Stimulated activated CD4-positive, alpha-beta T cell treated with anti-CD3 and anti-CD28 coated beads, TNF-alpha, amount 100 ng/mL, for 1 hour (primary cell): ENCODE data around the gene ST6GALNAC6.
"Not testable (repeated sequence)": the region's sequence is repeated elsewhere in the genome, so short reads cannot be mapped to it uniquely, and the experiment has no call there.

Experiments used
- DNase-seq, 3 donors: peaks; one replicate each; pipeline ENCODE4 v3.0.0-alpha.2; 2020; ENCODE audit warnings: low read depth in 3 of 3, low spot score in 1 of 3

Gene ST6GALNAC6

DNA sequence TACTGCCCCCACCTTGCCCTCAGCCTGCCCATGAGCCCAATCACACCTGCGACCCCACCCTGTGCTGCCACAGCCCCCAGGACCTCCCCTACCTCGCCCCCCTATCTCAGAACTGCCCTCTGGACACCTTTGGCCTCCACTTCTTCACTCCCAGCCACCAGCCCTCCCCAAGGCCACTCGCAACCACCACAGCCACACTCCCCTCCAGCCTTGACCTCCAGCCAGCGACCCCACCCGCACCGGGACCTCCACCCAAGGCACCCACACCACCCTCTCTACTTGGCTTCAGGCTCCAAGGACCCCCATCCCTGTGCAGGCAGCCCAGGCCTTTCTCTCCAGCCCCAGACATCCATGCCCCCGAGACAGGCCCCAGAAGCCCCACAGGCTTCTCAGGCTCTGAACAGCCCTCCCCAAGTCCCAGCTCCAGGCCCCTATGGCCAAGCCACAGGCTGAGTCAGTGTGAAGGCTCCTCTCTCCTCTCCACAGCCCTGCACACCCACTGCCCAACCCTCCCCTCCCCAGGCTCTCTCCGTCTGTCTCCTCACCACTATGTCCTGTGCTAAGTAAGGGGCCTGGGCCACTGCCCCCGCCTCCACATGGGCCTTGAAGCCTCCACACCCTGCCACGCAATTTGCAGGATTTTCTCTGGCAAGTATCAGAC is 24.0 kb downstream of the ST6GALNAC6 start:
- DNase-seq = no peak

DNA sequence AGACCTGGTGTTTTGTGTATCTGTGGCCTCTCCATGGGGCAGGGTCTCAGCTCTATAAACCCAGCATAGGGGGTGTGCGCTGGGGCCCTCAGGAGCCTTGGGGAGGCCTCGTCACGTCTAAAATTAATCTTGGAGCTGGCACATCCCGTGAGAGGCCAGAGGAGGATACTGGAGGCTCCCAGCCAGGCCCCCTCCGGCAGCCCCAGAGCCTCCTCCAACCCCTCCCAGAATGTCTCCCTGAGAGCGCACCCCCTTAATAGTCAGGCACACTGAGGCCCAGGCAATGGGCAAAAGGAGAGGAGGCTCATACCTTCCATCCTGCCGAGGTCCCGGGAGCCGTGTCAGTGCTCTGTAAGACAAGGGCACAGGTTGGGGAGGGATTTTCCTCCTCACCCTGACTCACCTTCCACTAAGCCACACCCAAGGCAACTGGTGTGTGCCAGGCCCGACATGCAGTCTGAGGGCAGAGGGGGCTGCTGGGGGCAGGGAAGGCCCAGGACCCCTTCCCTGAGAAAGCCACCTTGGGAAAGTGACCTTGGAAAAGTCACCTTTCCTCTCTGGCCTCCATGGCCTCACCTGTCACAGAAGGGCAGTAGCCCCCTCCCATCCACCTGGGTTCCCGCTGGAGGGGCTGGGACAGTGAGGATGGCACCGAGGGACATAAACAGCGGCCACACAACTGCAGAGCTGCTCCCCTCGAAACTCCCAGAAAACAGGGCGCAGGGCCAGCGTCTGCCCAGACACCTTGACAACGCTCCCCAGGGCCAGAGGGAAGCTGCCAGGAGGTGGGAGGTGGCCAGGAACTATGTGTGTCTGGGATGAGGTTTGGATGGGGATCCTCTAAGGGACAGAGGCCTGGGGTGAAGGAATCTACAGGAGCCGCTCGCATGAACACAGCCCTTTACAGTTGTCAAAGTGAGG is 24.8 kb downstream of the ST6GALNAC6 start:
- DNase-seq = no peak

DNA sequence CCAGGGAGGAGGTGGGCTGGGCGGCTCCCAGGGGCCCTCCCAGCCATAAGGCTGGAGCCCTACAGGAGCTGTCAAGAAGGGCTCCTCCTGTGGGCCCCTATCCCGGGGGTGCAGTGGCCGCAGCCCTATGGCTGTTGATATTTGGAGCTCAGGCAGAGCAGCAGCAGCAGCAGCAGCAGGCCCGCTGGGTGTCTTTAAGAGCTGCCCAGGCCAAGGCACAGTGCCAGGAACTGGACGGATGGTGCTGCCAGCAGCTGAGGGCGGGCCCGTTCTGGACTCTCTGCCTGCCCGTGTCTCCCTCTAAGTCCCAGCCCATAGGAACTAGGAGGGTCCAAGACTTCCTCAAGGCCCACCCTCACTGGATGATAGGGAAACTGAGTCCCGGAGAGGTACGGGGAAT is 25.5 kb downstream of the ST6GALNAC6 start:
- DNase-seq = no peak

DNA sequence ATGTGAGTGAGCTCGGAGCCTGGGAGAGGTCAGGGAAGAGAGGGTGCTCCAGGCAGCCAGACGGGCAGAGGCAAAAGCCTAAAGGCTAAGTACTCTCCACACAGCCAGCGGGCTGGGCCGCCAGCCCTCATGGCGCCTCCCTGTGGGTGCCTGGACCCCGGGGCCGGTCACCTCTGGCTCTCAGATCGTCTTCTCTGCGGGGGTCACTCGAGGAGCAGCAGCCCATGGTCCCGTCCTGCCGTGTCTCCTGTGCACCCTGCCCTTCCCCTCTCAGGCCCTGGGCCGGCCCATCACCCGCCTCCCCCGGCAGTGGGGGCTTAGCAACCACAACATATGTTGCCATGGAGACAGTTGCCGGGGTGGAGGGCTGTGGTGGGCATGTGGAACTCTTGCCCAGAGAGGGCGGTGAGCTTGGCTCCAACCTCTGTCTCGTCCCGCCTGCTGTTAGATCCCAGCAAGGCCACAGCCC is 26.1 kb downstream of the ST6GALNAC6 start:
- no peak for DNase-seq

DNA sequence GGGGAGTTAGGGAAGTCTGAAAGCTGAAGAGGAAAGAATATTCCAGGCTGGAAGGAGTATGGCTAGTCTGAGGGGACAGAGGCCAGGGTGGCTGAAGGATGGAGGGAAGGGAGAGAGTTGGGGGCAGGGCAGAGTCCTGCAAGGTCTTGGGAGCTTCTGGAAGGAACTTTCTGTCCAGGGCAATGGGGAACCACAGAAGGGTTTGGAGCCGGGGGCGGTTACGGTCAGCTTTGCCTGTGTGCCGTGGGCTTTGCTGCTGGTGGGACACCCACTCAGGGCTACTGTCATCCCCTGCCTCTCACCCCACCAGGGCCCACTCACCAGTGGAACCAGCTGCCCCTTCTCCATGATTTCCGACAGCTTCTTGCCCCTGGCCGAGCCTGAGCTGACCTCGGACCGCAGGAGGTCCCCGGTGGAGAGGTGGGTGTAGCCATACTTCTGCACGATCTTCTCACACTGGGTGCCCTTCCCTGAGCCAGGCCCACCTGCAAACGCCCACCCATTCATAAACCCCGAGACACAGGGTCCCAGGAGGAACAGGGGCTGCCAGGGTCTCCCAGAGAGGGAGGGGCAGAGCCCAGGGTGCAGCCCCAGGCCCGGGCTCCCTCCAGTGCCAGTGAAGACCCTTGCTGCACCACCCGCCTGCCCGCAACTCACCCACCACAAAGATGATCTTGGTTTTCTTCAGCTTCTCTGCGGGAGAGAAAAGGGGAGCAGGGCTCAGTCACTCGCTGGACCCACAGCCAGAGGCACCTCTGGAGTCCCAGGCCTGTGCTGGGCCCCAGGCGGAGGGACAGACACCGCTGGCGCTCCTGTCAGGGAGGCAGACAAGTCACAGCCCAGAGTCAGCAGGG is 26.8 kb downstream of the ST6GALNAC6 start:
- DNase-seq = no peak

DNA sequence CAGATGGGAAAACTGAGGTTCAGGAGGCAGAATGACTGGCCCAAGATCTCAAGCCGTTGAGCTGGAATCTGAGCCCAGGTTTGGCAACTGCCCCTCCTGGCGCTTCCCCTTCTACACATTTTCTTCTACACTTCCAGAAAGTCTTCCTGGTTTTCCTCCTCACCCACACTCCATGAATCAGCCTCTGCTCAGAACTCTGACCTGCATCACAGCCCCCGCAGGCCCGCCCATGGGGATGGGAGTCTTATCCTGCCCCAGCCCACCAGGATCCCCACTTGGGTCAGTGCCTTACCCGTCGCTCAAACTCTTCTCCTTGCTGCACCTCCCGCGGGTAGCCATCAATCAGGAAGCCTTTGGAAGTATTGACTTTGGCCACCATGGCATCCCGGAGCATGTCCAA is 27.9 kb downstream of the ST6GALNAC6 start:
- DNase-seq = no peak

DNA sequence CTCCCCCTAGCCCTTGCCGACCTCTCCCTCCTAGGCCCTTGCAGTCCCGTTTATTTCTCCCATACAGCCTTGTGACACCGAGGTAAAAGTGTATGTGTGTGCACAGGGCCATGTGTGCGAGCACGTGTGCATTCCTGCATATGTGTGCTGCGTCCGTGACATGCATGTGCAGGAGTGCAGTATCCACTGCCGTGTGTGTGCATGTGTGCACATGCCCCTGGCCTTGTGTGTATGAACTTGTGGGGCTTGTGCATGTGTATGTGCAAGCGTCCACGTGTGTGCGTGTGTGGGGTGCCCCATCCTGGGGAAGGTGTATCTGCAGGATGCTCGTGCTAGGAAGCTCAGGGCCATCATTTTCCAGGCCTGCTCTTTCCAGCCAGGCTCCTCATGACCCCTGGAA is 28.5 kb downstream of the ST6GALNAC6 start:
- no peak for DNase-seq

DNA sequence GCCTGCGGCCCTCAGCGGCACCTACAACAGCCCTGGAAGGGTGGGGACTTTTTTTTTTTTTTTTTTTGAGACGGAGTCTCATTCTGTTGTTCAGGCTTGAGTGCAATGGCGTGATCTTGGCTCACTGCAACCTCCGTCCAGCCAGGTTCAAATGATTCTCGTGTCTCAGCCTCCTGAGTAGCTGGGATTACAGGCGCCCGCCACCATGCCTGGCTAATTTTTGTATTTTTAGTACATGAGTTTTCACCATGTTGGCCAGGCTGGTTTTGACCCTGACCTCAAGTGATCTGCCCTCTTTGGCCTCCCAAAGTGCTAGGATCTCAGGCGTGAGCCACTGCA is 29.3 kb downstream of the ST6GALNAC6 start:
- DNase-seq = not testable (repeated sequence)

DNA sequence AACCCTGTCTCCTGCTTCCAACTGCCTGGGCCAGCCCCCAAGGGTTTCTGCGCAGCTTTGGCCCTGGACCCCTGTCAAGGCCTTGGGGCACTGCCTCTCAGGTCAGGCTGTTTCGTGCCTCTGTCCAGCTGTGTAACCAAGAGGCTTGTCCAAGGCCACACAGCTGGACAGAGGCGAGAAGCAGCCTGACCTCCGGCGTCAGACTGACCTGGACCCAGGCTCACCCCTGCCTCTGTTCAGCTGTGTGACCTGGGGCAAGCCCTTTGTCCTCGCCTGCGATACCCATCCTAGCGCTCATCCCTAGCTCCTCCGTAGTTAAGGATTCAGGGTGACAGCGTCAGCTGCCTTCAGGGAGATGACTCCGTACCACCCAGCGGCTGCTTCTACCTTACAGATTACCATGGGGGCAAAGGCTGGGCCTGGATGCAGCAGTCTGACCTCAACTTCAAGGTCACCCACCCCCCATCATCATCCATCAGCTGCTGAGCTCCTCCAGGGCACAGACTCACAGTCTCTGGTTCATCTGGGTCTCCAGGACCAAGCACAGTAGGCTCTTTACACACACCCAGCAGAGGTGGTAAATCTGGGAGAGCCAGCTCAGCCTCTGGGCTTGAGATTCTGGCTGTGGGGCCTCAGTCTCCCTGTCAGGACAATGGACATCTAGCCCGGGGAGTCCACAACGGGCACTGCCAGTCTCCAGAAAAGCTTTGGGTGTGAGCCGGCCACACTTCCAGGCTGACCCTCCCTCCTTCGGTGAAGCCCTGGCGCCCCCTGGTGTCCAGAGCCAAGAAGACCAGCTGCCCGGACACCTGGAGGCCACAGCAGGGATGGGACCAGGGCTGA is 29.9 kb downstream of the ST6GALNAC6 start:
- DNase-seq = peak; percentile 39 to 75 (median 51)

DNA sequence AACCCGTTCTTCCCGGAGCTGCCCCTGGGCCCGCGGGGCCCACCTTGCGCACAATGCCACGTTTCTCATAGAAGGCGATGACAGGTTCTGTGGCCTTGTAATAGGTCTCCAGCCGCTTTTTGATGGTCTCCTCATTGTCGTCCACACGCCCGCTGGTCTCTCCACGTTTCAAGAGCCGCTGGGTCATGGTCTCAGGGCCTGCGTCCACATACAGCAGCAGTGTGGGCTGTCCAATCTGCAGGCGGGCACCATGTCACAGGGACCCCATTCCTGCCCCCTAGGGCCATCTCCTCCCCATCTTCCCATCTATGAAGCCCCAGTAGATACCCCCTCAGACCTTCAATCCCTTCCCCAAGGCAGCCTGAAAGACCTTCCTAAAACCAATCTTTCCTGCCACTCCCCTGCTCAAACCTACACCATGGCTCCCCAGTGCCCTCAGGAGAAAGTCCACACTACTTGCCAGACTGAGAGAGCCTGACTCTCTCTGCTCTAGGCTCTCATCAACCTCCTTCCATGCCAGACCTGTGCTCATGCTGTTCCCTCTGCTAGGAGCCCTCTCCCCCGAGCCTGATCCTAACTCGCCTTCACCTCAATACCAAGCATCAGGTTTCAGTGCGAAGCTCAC is 31.0 kb downstream of the ST6GALNAC6 start:
- no peak for DNase-seq

DNA sequence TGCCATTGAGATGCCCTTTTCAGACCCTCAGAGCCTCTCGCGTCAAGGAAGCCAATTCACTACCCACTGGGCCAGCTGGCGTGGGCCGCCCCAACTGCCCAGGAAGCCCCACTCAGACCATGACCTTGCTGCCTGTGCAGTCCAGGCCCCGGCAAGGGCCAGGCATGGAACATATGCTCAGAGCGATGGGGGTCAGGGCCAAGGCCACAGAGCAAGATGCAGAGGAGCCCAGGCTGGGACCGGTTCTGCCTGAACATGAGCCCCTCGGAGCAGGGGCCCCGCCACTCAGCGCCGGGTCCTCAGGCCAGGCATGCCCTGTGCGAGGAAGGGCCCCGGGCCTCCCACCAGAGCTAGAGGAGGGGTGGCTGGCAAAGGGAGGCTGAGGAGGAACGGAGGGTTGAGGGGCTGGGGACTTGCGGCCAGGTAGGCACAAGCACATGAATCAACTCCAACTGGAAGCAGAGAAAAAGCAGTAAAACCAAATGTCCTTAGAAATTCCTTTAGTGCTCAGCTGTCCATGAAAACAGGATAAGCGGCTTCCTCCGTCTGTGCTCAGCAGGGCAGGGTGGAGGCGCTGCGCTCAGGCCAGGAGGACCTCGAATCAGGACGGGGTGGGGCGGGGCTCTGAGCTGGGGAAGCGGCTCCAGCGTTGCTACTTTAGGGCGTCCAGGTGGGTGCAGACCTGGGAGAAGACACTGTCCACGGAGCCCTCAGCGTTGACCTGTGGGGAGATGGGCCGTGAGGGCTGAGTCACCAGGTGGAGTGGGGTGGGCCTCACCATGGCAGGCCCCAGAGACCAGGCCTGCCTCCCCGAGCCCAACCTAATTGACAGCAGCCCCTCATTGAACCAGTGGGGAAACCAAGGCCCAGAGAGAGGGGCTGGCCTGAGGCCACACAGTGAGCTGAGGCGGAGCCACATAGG is 31.8 kb downstream of the ST6GALNAC6 start:
- DNase-seq = no peak

DNA sequence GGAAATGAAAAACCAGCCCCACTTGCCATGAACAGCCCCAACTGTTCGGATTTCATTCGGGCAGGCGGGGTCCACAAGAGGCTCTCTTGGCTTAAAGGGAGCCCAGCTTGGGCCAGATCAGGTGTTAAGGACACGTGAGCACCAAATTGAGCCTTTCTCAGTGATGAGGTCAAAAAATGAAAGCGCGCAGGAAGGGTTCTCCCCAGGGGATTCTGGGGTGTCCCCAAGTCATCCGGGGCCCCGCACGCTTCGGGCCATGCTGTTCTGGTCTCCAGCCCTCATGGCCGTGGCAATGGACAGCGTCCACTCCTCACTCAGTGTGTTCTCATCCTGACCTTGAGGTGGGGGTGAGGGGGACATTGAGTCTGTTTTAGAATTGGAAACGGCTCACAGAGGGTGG is 32.9 kb downstream of the ST6GALNAC6 start:
- no peak for DNase-seq

DNA sequence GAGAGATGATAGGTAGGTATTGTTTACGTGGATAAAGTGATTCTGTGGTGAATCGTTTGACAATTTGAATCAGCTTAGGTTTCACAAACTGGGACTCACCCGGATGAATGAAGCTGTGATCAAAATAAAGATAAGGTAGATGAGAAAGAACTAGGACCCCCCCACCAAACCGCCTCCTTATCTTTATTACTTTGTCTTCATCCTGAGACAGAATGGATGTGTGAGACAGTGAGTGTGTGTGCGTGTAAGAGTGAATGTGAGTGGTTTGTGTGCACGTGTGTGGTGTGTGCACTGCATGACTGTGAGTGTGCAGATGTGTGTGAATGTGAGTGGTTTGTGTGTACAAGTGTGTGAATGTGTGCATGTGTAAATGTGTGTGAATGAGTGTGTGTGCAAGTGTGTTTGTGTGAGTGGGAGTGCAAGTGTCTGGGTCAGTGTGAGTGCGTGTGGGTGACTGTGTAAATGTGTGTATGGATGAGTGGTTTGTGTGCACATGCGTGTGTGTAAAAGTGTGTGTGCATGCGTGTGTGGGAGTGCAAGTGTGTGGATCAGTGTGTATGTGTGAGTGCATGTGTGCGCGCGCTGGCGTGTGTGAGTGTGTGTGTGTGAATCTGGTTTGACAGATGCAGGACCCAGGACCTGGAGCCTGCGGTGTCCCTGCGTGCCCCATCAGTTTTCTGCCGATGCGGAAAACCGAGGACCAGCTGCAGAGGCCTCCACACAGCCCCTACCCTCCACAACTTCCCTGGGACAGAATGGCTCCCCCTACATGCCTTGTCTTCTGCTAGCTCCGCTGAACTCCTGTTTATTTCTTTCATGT is 33.5 kb downstream of the ST6GALNAC6 start:
- no peak for DNase-seq

DNA sequence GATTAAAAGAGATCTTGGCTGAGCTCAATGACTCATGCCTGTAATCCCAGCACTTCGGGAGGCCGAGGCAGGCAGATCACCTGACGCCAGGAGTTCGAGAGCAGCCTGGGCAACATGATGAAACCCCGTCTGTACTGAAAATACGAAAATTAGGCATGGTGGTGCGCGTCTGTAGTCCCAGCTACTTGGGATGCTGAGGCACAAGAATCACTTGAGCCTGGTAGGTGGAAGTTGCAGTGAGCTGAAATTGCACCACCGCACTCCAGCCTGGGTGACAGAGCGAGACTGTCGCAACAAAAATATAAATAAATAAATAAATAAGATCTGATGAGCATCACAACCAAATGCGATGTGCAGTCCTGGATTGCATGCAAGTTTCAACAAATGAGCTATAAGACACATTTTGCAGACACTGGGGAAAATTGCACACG is 36.2 kb downstream of the ST6GALNAC6 start:
- DNase-seq = no peak

DNA sequence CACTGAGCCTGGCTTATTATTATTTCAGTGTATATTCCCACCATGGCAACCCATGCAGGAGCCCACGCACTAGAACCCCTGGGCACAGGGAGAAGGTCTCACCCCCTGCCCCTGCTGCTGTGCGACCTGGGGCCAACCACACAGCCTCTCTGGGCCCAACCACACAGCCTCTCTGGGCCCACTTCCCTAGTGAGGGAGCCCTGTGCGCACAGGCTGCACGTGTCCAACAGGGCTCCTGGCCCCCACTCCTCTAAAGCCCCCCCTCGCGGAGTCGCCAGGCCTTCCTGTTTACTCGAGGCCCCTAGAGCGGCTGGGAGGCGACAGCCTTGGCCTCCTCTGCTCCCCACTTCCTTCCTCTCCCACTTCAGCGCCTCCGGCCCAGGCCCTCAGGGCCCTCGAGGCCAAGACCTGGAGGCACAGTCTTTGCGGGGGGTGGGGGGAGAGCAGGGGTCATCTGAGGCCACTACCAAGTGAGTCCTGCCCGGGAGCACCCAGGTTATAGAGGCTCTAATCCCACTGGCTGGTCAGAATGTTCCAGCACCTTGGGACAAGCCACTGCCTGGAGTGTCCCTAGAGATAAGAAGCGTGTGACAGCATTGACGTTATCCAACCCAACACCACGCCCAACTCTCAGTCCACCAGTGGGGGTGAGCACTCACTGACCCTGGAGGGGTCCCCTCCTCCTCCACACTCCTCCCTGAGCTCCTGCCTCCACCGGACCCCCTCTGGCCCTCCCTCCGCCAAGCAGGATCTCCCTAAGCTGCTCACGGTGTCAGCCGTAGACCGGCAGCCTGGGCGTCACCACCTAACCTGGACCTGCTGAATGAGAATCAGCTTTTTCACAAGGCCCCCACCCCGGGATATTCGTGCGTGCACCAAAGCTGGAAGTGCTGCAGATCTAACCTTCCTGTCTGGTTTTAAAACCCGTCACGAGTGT is 37.1 kb downstream of the ST6GALNAC6 start:
- DNase-seq = peak; percentile 20 to 35 (median 22)

DNA sequence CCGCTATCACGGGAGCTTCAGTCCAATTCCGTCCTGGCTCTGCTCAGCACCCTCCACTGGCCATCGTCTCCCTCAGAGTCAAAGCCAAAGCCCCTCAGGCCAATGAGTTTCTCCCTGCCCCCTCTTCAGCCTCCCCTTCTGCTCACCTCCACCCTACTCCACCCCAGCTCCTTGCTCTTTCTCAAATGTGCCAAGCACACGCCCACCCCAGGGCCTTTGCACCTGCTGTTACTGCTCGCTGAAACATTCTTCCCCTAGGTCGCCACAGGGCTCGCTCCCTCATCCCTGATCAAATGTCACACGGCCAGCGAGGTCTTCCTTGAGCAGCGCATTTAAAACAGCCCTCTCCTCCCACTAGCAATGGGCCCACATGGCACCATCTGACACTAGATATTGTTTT is 38.6 kb downstream of the ST6GALNAC6 start:
- DNase-seq = no peak

DNA sequence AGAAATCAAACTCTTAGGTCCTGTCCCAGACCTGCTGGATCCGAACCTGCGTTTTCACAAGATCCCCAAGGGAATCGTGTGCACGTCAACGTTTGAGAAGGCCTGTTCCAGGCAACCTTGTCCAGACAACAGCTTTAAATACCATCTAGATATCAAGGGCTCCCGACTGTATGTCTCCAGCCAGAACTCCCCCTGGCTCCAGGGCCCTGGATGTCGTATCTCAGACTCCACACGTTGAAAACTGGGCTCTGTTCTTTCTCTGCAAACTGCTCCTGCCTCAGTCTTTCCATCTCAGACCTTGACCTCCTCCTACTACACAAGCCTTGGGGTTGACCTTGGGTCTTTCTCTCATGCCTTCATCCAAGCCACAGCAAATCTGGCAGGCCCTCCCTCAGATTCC is 39.1 kb downstream of the ST6GALNAC6 start:
- no peak for DNase-seq
